Uterus (tissue), 2 donors: ENCODE measurements around the gene SPATA3.

Experiments used
- POLR2A ChIP-seq, 2 donors: fragments of 450-650 bp; IDR thresholded peaks; one replicate each; pipeline ENCODE4 v1.6.1; 2016; ENCODE audit warnings: antibody characterized with exemption in 2 of 2, mild to moderate bottlenecking in 1 of 2, moderate library complexity in 1 of 2
- TF ChIP-seq, protein P1 (sequence below), 4 experiments: fragments of 200-600 bp in 2 of 4; fragments of 450-650 bp in 2 of 4; sonication (generic) in 2 of 4; IDR thresholded peaks; one replicate each; pipeline ENCODE4 v1.5.1; 2016 to 2019; ENCODE audit warnings: antibody characterized with exemption in 4 of 4, mild to moderate bottlenecking in 2 of 4, moderate library complexity in 1 of 4

DNA sequence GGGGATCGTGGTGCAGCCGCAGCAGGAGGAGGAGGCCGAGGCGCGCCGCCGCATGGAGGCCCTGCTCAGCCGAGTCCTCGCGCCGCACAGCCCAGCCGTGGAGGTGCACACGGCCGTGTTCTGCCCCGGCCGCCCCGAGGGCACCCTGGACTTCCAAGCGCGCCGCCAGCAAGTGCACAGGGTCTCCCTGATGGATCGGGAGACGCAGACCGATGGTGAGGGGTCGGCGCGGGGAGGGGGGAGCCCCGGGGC is 5.1 kb upstream of the SPATA3 start:
- TF ChIP-seq, protein P1, sequence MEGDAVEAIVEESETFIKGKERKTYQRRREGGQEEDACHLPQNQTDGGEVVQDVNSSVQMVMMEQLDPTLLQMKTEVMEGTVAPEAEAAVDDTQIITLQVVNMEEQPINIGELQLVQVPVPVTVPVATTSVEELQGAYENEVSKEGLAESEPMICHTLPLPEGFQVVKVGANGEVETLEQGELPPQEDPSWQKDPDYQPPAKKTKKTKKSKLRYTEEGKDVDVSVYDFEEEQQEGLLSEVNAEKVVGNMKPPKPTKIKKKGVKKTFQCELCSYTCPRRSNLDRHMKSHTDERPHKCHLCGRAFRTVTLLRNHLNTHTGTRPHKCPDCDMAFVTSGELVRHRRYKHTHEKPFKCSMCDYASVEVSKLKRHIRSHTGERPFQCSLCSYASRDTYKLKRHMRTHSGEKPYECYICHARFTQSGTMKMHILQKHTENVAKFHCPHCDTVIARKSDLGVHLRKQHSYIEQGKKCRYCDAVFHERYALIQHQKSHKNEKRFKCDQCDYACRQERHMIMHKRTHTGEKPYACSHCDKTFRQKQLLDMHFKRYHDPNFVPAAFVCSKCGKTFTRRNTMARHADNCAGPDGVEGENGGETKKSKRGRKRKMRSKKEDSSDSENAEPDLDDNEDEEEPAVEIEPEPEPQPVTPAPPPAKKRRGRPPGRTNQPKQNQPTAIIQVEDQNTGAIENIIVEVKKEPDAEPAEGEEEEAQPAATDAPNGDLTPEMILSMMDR (IDR thresholded peaks at IDR 0.05) = no peak
- no peak for TF ChIP-seq POLR2A (IDR thresholded peaks at IDR 0.05)
